ENCODE measurements around the gene IFIT1B.

- no peak for TF ChIP-seq EZH2phosphoT487 (IDR thresholded peaks at IDR 0.05; ENCODE audit: low read depth)
- no peak for TF ChIP-seq CTCF (IDR thresholded peaks at IDR 0.05; ENCODE audit: low read depth, low read length)
Measured at GRCh38 chr10:89403043-89403442, 25.2 kb downstream of the IFIT1B start.
